Osteoblast (primary cell): Measurements from ENCODE around the gene MCF2L. TPM values are rescaled to one million over a fixed set of nuclear protein-coding genes. Genes with fewer than 3 reads are reported as not detected.

Experiments
- DNase-seq: peaks from one replicate; pipeline ENCODE4 v3.0.0; 2011; ENCODE audit warnings: low spot score, mixed read lengths; ENCODE audit not compliant: insufficient read length; ENCODE audit errors: missing footprints
- H2AFZ ChIP-seq: 2 replicates; pipeline ENCODE4 v1.6.0; 2011; ENCODE audit warnings: mild to moderate bottlenecking, low read length
- H3K27ac ChIP-seq: 2 replicates; pipeline ENCODE4 v1.5.1; 2011; ENCODE audit warnings: mild to moderate bottlenecking, low read depth, low read length, moderate library complexity
- H3K27me3 ChIP-seq: 2 replicates; pipeline ENCODE4 v1.6.0; 2012; ENCODE audit warnings: mild to moderate bottlenecking, control low read depth, inconsistent platforms, low read length, moderate library complexity; ENCODE audit not compliant: insufficient read depth
- H3K36me3 ChIP-seq: 2 replicates; pipeline ENCODE4 v1.5.1; 2011; ENCODE audit warnings: mild to moderate bottlenecking, low read length, control low read depth, moderate library complexity; ENCODE audit not compliant: insufficient read depth
- H3K4me1 ChIP-seq: 2 replicates; pipeline ENCODE4 v1.5.1; 2011; ENCODE audit warnings: mild to moderate bottlenecking, low read length, control low read depth, moderate library complexity; ENCODE audit not compliant: insufficient read depth
- H3K4me2 ChIP-seq: 2 replicates; pipeline ENCODE4 v1.6.0; 2011; ENCODE audit warnings: mild to moderate bottlenecking, low read length; ENCODE audit not compliant: insufficient read depth
- H3K4me3 ChIP-seq: fragments of 200-600 bp; sonication (generic); 3 replicates; pipeline ENCODE4 v1.5.1; 2012; ENCODE audit warnings: mild to moderate bottlenecking, low read length, inconsistent platforms; ENCODE audit not compliant: insufficient read depth
- H3K79me2 ChIP-seq: 2 replicates; pipeline ENCODE4 v1.6.0; 2012; ENCODE audit warnings: mild to moderate bottlenecking, low read length, control low read depth, inconsistent platforms; ENCODE audit not compliant: insufficient read depth
- H3K9me3 ChIP-seq: 2 replicates; pipeline ENCODE4 v1.5.1; 2011; ENCODE audit warnings: low read depth, low read length, control low read depth
- H4K20me1 ChIP-seq: 2 replicates; pipeline ENCODE4 v1.6.0; 2012; ENCODE audit warnings: mild to moderate bottlenecking, low read length, control low read depth; ENCODE audit not compliant: insufficient read depth
- total RNA-seq: library from RNA; depleted of rRNA; stranded (reverse); fragments of >200 nt; gene quantifications from 2 replicates; pipeline ENCODE4 v1.2.3, GENCODE V29; 2012
- TF ChIP-seq, protein P1 (sequence below): IDR thresholded peaks from 2 replicates; pipeline ENCODE4 v1.5.1; 2011; ENCODE audit warnings: mild to moderate bottlenecking, low read depth, low read length, moderate library complexity; ENCODE audit errors: extremely low read depth

The MCF2L gene
- total RNA-seq, 1 donor, result 6.5 TPM

DNA sequence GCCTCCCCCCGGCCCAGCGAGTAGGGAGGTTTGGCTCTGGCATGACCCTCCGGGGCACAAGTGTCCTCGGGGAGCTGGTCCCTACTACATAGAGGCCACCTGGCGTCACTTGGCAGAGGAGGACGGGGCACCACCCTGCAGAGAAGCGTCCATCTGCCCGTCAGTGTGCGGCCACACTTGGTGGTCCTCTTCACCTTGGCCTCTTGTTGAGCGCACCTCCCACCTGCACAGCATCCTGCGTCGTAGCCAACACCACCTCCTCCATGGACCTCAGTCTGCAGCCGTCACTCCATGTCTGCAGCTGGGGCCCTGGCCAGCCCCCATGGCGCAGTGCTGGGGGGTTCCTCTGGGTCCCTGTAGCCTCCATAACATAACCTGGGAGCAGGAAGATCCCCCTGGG is 35.1 kb downstream of the MCF2L start:
- Histone ChIP-seq H2AFZ (no peak overlapping the region), H4K20me1 (no peaks in the 10 kb centered on the region), H3K4me1 (no peaks in the 10 kb centered on the region), H3K27ac (no peak overlapping the region), H3K79me2 (no peaks in the 10 kb centered on the region), H3K27me3 (peaks cover 23% of the 10 kb centered on the region), H3K36me3 (no peaks in the 10 kb centered on the region), H3K9me3 (no peaks in the 10 kb centered on the region), H3K4me3 (no peak overlapping the region), H3K4me2 (no peak overlapping the region)
- no peak for DNase-seq
- TF ChIP-seq, protein P1, sequence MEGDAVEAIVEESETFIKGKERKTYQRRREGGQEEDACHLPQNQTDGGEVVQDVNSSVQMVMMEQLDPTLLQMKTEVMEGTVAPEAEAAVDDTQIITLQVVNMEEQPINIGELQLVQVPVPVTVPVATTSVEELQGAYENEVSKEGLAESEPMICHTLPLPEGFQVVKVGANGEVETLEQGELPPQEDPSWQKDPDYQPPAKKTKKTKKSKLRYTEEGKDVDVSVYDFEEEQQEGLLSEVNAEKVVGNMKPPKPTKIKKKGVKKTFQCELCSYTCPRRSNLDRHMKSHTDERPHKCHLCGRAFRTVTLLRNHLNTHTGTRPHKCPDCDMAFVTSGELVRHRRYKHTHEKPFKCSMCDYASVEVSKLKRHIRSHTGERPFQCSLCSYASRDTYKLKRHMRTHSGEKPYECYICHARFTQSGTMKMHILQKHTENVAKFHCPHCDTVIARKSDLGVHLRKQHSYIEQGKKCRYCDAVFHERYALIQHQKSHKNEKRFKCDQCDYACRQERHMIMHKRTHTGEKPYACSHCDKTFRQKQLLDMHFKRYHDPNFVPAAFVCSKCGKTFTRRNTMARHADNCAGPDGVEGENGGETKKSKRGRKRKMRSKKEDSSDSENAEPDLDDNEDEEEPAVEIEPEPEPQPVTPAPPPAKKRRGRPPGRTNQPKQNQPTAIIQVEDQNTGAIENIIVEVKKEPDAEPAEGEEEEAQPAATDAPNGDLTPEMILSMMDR, result no peak

GRCh38 chr13:113005076-113005865 is 36.3 kb downstream of the MCF2L start:
- Histone ChIP-seq H3K27ac (no peak overlapping the region), H3K4me1 (no peaks in the 10 kb centered on the region), H4K20me1 (no peaks in the 10 kb centered on the region), H3K9me3 (no peaks in the 10 kb centered on the region), H3K4me3 (no peak overlapping the region), H3K36me3 (no peaks in the 10 kb centered on the region), H3K27me3 (peaks cover 19% of the 10 kb centered on the region), H2AFZ (no peak overlapping the region), H3K4me2 (no peak overlapping the region), H3K79me2 (no peaks in the 10 kb centered on the region)
- TF ChIP-seq, protein P1, result no peak
- DNase-seq, result no peak

DNA sequence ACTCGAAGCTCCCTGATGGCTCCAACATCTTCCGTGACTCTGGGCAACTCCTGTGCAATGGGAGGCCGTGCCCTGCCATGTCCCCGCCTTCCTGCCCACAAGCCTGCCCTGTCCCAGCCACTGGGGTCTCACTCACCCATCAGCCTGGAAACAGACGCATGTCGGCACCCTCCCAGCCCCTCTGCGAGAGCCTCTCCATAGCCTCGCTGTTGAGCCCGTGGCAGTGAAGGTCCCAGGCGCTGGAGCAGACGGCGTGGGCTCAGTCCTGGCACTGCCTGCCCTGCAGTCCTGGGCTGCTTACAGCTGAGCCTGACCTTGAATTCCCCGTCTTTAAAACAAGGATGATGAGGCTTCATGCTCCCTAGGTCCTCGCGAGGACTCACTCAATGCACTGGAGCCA is 37.0 kb downstream of the MCF2L start:
- no peaks in the 10 kb centered on the region for H3K79me2 ChIP-seq
- no peaks in the 10 kb centered on the region for H3K9me3 ChIP-seq
- H2AFZ ChIP-seq, result no peak overlapping the region

GRCh38 chr13:113006660-113007059 is 37.6 kb downstream of the MCF2L start:
- TF ChIP-seq, protein P1, result no peak
- H2AFZ ChIP-seq, result no peak overlapping the region
- H3K27me3 ChIP-seq, result peaks cover 10% of the 10 kb centered on the region
- H3K4me1 ChIP-seq, result no peaks in the 10 kb centered on the region
- no peaks in the 10 kb centered on the region for H3K9me3 ChIP-seq
- H3K79me2 ChIP-seq, result no peaks in the 10 kb centered on the region
- no peak for DNase-seq
- no peak overlapping the region for H3K27ac ChIP-seq
- H3K36me3 ChIP-seq, result no peaks in the 10 kb centered on the region
- H4K20me1 ChIP-seq, result no peaks in the 10 kb centered on the region
- no peak overlapping the region for H3K4me2 ChIP-seq
- H3K4me3 ChIP-seq, result no peak overlapping the region

More for the DNA sequence above, 37.0 kb downstream of the MCF2L start:
- DNase-seq, result no peak
- H3K27ac ChIP-seq, result no peak overlapping the region
- peaks cover 16% of the 10 kb centered on the region for H3K27me3 ChIP-seq
- H3K36me3 ChIP-seq, result no peaks in the 10 kb centered on the region
- no peak overlapping the region for H3K4me3 ChIP-seq
- no peaks in the 10 kb centered on the region for H3K4me1 ChIP-seq
- TF ChIP-seq, protein P1, result no peak
- no peaks in the 10 kb centered on the region for H4K20me1 ChIP-seq
- H3K4me2 ChIP-seq, result no peak overlapping the region
